Tibial artery (tissue), 4 donors: Measurements from ENCODE around the gene SRRM2.

Source experiments
- DNase-seq, 2 donors: peaks; one replicate each; pipeline ENCODE4 v3.0.0-alpha.2; 2019
- H3K27ac ChIP-seq, 2 donors: fragments of 200-600 bp; sonication (generic) in 1 of 2; 1 replicate in 1 of 2; 2 replicates in 1 of 2; pipeline ENCODE4 v1.5.1; 2018 to 2019; ENCODE audit warnings: mild to moderate bottlenecking in 1 of 2
- H3K27me3 ChIP-seq, 2 donors: fragments of 200-600 bp; sonication (generic) in 1 of 2; one replicate each; pipeline versions ENCODE4 v1.5.1 to v1.6.0; 2016 to 2019
- H3K36me3 ChIP-seq, 3 donors: fragments of 200-600 bp; sonication (generic) in 2 of 3; one replicate each; pipeline ENCODE4 v1.5.1; 2016 to 2019; ENCODE audit warnings: mild to moderate bottlenecking in 2 of 3
- H3K4me1 ChIP-seq, 4 donors: fragments of 200-600 bp; sonication (generic) in 2 of 4; 1 replicate in 3 of 4; 2 replicates in 1 of 4; pipeline ENCODE4 v1.5.1; 2016 to 2019
- H3K4me3 ChIP-seq, 2 donors: fragments of 200-600 bp; sonication (generic) in 1 of 2; 1 replicate in 1 of 2; 2 replicates in 1 of 2; pipeline ENCODE4 v1.5.1; 2018 to 2019; ENCODE audit warnings: mild to moderate bottlenecking in 2 of 2
- H3K9me3 ChIP-seq, 3 donors: fragments of 200-600 bp; sonication (generic) in 1 of 3; one replicate each; pipeline ENCODE4 v1.5.1; 2016 to 2019
- intact Hi-C: fragments of 100-400 bp; cut with DNase I; formaldehyde crosslinking; loops from one replicate; pipeline ENCODE4 v1.15.0; 2023; ENCODE audit warnings: low total_unique reads
- TF ChIP-seq, protein P1 (sequence below), 2 experiments: fragments of 200-600 bp in 1 of 2; fragments of 450-650 bp in 1 of 2; IDR thresholded peaks; one replicate each; pipeline ENCODE4 v1.5.1; 2017 to 2019; ENCODE audit warnings: antibody characterized with exemption in 2 of 2, mild to moderate bottlenecking in 1 of 2, moderate library complexity in 1 of 2

The SRRM2 gene

DNA sequence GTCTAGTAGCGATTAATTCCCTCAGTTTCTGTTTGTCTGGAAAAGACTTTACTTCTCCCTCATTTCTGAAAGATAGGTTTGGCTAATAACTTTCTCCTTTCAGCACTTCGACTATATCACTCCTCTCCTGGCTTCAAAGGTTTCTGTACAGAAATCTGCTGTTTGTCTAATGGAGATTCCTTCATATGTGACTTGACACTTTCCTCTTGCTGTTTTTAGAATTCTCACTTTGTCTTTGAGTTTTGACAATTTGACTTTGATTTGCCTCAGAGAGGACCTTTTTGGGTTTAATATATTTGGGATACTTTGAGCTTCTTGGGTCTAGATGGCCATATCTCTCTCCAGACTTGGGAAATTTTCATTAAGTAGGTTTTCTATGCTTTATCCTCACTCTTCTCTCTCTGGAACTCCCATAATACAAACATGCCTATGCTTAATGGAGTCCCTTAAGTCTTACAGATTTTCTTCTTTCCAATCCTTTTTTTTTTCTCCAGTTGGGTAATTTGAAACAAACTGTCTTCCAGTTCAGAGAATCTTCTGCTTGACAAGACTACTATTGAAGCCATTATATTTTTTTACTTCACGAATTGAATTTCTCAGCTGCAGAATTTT lies 56.8 kb downstream of the SRRM2 start:
- Histone ChIP-seq H3K4me1 (peaks cover 0 to 9% (median 0%) of the 10 kb centered on the region in 4 donors), H3K27ac (no peak overlapping the region), H3K4me3 (no peak overlapping the region), H3K27me3 (peaks cover 0 to 65% of the 10 kb centered on the region in 2 donors), H3K9me3 (peaks cover 0 to 10% (median 8%) of the 10 kb centered on the region in 3 donors), H3K36me3 (no peaks in the 10 kb centered on the region)
- TF ChIP-seq, protein P1, sequence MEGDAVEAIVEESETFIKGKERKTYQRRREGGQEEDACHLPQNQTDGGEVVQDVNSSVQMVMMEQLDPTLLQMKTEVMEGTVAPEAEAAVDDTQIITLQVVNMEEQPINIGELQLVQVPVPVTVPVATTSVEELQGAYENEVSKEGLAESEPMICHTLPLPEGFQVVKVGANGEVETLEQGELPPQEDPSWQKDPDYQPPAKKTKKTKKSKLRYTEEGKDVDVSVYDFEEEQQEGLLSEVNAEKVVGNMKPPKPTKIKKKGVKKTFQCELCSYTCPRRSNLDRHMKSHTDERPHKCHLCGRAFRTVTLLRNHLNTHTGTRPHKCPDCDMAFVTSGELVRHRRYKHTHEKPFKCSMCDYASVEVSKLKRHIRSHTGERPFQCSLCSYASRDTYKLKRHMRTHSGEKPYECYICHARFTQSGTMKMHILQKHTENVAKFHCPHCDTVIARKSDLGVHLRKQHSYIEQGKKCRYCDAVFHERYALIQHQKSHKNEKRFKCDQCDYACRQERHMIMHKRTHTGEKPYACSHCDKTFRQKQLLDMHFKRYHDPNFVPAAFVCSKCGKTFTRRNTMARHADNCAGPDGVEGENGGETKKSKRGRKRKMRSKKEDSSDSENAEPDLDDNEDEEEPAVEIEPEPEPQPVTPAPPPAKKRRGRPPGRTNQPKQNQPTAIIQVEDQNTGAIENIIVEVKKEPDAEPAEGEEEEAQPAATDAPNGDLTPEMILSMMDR (IDR thresholded peaks at IDR 0.05) = no peak
- intact Hi-C loops = no loop called here
- no peak for DNase-seq

DNA sequence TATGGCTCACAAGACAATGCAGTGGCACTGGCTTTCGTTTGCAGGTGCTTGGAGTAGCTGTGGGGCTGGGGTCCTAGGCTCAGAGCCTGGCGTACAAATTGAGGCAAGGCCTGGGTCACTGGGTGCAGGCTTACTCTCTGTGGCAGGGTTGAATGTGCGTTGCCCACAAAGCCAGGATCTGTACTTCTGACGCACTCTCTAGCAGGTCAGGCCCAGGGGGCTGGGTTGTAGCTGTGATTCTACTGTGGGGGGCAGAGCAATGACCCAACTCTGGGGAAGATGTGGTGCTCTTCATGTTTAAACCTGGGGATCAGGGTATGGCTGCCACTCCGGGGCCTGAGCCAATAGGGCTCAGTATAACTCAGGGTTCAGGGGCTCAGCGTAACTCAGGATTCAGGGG lies 58.2 kb downstream of the SRRM2 start:
- Histone ChIP-seq H3K4me1 (peaks cover 0 to 9% (median 0%) of the 10 kb centered on the region in 4 donors), H3K36me3 (no peaks in the 10 kb centered on the region), H3K9me3 (no peaks in the 10 kb centered on the region), H3K27ac (no peak overlapping the region), H3K27me3 (peaks cover 0 to 70% of the 10 kb centered on the region in 2 donors), H3K4me3 (no peak overlapping the region)
- no peak for DNase-seq
- TF ChIP-seq, protein P1 (IDR thresholded peaks at IDR 0.05) = no peak
- intact Hi-C loops = no loop called here

DNA sequence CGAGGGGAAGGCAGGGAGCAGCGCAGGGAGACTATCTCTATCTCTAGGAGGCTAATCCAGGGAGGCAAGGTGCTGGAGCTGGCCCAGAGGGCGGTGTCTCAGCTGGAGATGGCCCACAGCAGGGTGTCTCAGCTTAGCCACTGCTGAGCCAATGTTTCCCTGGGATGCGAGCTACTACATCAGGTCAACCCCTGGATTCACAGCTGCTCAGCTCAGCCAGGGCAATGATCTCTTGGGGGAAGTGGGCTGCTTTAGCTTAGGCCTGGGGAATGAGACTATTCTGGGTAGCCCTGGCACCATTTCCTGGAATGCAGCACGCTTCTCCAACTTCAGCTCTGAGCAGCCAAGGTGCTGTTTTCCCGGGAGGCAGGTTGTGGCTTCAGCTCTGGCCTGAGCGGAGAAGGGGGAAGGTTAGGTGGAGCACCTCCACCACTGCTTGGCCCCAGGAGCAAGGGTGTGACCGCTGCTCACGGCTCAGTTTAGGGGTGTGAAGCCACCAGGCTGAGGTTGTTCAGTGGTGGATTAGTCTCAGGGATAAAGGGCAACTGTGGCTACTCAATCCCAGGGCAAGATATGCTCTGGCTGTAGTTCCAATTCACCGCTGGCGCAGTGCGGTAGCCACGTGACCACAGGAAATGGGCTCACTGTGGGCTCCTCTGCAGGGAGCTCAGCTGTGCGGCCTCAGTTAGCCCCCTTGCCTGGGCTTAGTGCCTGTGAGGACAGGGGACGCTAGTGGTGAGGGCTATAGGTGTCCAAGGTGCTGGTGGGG lies 59.4 kb downstream of the SRRM2 start:
- Histone ChIP-seq H3K27ac (no peak overlapping the region), H3K9me3 (no peaks in the 10 kb centered on the region), H3K36me3 (no peaks in the 10 kb centered on the region), H3K4me1 (peaks cover 0 to 9% (median 0%) of the 10 kb centered on the region in 4 donors), H3K27me3 (peaks cover 0 to 72% of the 10 kb centered on the region in 2 donors), H3K4me3 (no peak overlapping the region)
- intact Hi-C loops = no loop called here
- no peak for DNase-seq
- TF ChIP-seq, protein P1 (IDR thresholded peaks at IDR 0.05) = no peak

DNA sequence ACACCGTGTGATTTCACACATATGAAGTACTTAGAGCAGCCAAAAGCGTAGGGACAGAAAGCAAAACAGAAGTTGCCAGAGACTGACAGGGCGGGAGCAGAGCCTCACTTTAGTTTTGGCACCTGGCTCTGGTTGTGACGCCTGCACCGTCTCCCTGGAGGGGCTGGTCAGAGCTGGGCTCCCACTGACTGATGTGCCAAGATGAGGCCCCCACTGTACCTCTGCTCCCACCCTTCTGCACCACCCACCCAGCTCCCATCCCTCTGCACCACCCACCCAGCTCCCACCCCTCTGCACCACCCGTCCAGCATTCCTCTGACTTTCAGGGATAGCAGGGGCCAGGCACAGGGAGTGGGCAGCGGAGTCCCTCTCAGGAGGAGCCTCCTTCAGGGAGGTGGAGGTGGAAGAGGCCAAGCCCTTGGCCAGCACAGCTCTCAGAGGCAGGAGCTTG lies 61.4 kb downstream of the SRRM2 start:
- DNase-seq = no peak
- TF ChIP-seq, protein P1 (IDR thresholded peaks at IDR 0.05) = no peak
- Histone ChIP-seq H3K4me3 (no peak overlapping the region), H3K27me3 (peaks cover 0 to 78% of the 10 kb centered on the region in 2 donors), H3K27ac (no peak overlapping the region), H3K36me3 (no peaks in the 10 kb centered on the region), H3K9me3 (no peaks in the 10 kb centered on the region), H3K4me1 (peaks cover 0 to 9% (median 0%) of the 10 kb centered on the region in 4 donors)
- intact Hi-C loops = no loop called here

DNA sequence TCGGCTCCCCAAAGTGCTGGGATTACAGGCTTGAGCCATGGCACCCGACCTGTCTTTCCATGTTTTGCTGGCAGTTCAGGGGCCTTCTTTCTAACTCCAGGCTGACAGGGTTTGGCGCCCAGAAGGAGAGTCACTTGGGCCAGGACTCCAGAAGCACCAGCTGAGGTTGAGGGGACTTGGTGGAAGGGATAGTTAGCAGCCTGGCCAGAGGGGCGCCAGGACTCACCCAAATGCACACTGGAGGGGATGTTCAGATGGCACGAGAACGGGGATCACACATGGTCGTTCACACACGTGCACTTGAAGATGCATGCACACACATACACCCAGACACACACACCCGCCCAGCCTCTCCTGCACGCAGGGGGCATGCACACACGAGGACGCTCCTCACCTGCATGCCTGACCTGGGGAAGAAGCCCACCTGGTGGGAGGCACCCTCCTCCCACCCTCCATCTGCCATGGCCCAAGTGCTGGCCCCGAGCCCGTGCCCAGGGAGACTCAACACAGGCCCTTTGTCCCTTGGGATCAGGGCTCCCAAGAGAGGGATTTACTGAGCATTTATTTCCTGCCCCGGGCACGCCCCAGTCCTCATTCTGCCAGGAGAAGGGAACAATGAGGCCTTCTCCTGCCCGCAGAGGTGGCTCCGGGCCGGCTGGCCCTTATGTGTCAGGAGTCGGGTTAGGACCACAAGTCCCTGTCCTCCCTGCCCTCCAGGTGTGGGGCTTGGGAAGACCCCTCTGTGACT lies 62.3 kb downstream of the SRRM2 start:
- Histone ChIP-seq H3K4me3 (no peak overlapping the region), H3K27ac (no peak overlapping the region), H3K36me3 (no peaks in the 10 kb centered on the region), H3K4me1 (peaks cover 0 to 9% (median 0%) of the 10 kb centered on the region in 4 donors), H3K9me3 (no peaks in the 10 kb centered on the region), H3K27me3 (peaks cover 0 to 87% of the 10 kb centered on the region in 2 donors)
- TF ChIP-seq, protein P1 (IDR thresholded peaks at IDR 0.05) = no peak
- no peak for DNase-seq
- intact Hi-C loops = no loop called here
